Gastroesophageal sphincter (tissue), 4 donors: ENCODE data around the gene ZNF296. TPM values are rescaled to one million over a fixed set of nuclear protein-coding genes. Genes with fewer than 3 reads are reported as not detected.
A peak's percentile ranks its signal among the peaks of the same experiment; 100 is the strongest.

Experiments used
- ATAC-seq: fragments of 150-250 bp; one replicate; pipeline ENCODE4 v1.9.1; 2016; ENCODE audit warnings: mild to moderate bottlenecking, moderate library complexity
- H3K27ac ChIP-seq, 4 donors: fragments of 200-600 bp; sonication (generic) in 3 of 4; 1 replicate in 3 of 4; 2 replicates in 1 of 4; pipeline ENCODE4 v1.5.1; 2016 to 2019
- H3K27me3 ChIP-seq: fragments of 200-600 bp; sonication (generic); one replicate; pipeline ENCODE4 v1.5.1; 2019
- H3K36me3 ChIP-seq, 2 donors: fragments of 200-600 bp; sonication (generic); one replicate each; pipeline ENCODE4 v1.5.1; 2019; ENCODE audit warnings: control low read depth in 1 of 2
- H3K4me1 ChIP-seq, 3 donors: fragments of 200-600 bp; sonication (generic); 1 replicate in 2 of 3; 2 replicates in 1 of 3; pipeline ENCODE4 v1.5.1; 2016 to 2019; ENCODE audit warnings: control low read depth in 2 of 3
- H3K4me3 ChIP-seq, 2 donors: fragments of 200-600 bp; sonication (generic); one replicate each; pipeline ENCODE4 v1.5.1; 2019; ENCODE audit warnings: mild to moderate bottlenecking in 1 of 2, moderate library complexity in 1 of 2
- H3K9me3 ChIP-seq, 3 donors: fragments of 200-600 bp; sonication (generic); one replicate each; pipeline ENCODE4 v1.5.1; 2017 to 2019; ENCODE audit warnings: control low read depth in 2 of 3
- CTCF ChIP-seq, 4 experiments: fragments of 200-600 bp in 2 of 4; fragments of 450-650 bp in 2 of 4; sonication (generic) in 1 of 4; IDR thresholded peaks; one replicate each; pipeline ENCODE4 v1.5.1; 2017 to 2019; ENCODE audit warnings: antibody characterized with exemption in 4 of 4, mild to moderate bottlenecking in 2 of 4, moderate library complexity in 2 of 4
- EP300 ChIP-seq: sonication (generic); formaldehyde crosslinking; IDR thresholded peaks from one replicate; pipeline ENCODE4 v1.6.1; 2017; ENCODE audit warnings: antibody characterized with exemption, mild to moderate bottlenecking
- POLR2A ChIP-seq, 2 donors: fragments of 450-650 bp; IDR thresholded peaks; one replicate each; pipeline ENCODE4 v1.6.1; 2017; ENCODE audit warnings: antibody characterized with exemption in 2 of 2, mild to moderate bottlenecking in 2 of 2, moderate library complexity in 1 of 2
- POLR2AphosphoS5 ChIP-seq: sonication (generic); formaldehyde crosslinking; IDR thresholded peaks from one replicate; pipeline ENCODE4 v1.6.1; 2017; ENCODE audit warnings: antibody characterized with exemption
- WGBS, 2 donors: methylation state at CpG; one replicate each; pipeline ENCODE4 v1.1.5; 2018; ENCODE audit warnings: low coverage in 1 of 2; 5-methylcytosine and 5-hydroxymethylcytosine counted together
- total RNA-seq, 4 donors: library from RNA; depleted of rRNA; stranded (reverse); fragments of >200 nt; gene quantifications; one replicate each; pipeline ENCODE4 v1.1.0, GENCODE V29; 2016

Gene ZNF296
- total RNA-seq, 4 donors from 2014 or later, result 0.50 TPM; not detected in 3

DNA sequence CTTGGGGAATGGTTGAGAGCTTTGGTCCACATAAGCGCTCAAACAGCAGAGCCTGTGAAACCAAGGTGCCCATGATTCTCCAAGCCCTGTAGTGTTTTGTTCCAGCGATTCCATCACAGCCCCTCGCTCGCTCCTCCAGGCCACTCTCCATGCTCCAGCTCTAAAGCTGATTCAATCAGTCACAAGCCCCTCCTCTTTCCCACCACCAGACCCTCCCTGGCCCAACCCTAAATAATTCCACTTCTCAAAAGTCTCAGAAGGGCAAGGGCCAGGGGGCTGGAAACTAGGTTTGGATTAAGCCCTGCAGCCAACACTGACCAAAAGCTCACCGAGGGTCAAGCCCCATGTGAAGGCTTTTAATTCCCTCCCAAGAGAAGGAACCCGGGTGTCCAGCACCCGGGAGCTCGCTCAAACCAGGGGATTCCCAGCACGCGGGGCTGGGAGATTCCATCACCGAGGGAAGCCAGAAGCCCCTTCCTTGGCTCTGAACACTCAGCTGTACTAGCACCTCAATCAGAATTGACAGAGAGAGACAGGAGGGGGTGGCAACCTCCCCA lies 1.5 kb downstream of the ZNF296 start:
- no peaks in the 10 kb centered on the region for H3K9me3 ChIP-seq
- H3K4me3 ChIP-seq, result peak overlapping the region in 1 of 2 donors; percentile 56
- H3K36me3 ChIP-seq, result peaks cover 0 to 25% of the 10 kb centered on the region in 2 donors
- TF ChIP-seq EP300 (no peak), CTCF (IDR thresholded peaks at IDR 0.05) (no peak), POLR2AphosphoS5 (no peak), POLR2A (IDR thresholded peaks at IDR 0.05) (no peak)
- 100% methylated on average over 1 of the region's 11 CpGs for WGBS, 2 donors
- peaks cover 0 to 42% (median 8%) of the 10 kb centered on the region in 3 donors for H3K4me1 ChIP-seq
- peak overlapping the region in 3 of 4 donors; percentile 24 to 72 (median 69) for H3K27ac ChIP-seq
- ATAC-seq, result no peak
- H3K27me3 ChIP-seq, result no peaks in the 10 kb centered on the region

DNA sequence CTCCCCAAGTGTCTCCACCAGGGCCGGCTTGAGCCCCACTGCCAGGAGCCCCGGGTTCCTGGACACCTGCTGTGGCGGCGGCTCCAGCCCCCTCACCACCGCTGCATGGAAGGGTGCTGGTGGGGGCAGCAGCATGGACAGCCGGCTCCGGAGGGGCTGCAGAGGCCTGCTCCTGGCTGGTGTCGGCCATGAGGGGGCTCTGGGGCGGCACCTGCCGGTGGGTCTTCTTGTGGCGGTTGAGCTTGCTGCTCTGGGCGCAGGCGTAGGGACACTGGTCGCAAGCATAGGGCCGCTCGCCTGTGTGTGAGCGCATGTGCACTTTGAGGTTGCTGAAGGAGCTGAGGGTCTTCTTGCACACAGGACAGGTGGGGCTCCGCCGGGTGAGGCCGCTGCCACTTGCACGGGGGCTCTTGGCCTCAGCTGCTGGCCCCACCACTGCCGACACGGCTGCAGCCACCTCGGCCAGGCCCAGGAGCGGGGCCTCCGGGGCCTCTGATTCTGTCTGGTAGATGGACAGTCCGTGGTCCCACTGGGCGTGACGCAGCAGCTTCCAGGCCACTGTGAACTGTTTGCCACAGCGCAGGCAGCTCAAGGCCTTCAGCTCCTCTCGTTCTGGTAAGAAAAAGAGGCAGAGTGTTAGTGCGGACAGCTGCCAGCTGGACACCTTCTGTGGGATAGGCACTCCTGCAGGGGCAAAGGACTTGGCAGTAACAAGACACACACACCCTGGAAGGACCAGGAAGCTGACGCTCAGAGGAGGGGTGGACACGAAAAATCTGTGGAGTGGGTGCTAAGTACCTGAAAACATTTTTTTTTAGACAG lies 4.1 kb downstream of the ZNF296 start:
- Histone ChIP-seq H3K4me3 (no peak overlapping the region), H3K27ac (no peak overlapping the region), H3K9me3 (no peaks in the 10 kb centered on the region), H3K27me3 (no peaks in the 10 kb centered on the region), H3K36me3 (peaks cover 0 to 52% of the 10 kb centered on the region in 2 donors), H3K4me1 (peaks cover 0 to 27% (median 7%) of the 10 kb centered on the region in 3 donors)
- TF ChIP-seq EP300 (no peak), POLR2A (IDR thresholded peaks at IDR 0.05) (no peak), CTCF (IDR thresholded peaks at IDR 0.05) (no peak), POLR2AphosphoS5 (no peak)
- 49 to 56% methylated on average over 2 to 3 of the region's 34 CpGs for WGBS, 2 donors
- ATAC-seq, result no peak

DNA sequence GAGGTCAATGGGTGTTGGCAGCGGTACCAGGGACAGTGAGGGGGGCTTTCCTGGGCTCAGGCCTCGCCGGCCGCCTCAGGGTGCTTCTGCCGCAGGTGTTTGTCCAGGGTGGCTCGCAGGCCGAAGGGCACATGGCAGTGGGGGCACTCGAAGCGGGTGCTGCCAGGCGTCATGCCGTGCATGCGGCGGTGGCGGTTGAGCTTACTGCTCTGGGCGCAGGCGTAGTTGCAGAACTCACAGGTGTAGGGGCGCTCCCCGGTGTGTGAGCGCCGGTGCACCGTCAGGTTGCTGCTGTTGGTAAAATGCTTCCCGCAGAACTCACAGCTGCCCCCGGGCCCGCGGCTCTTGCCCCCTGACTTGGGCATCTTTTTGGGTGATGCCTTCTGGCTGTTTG lies 4.7 kb downstream of the ZNF296 start:
- Histone ChIP-seq H3K27me3 (no peaks in the 10 kb centered on the region), H3K27ac (no peak overlapping the region), H3K9me3 (no peaks in the 10 kb centered on the region), H3K36me3 (peaks cover 0 to 58% of the 10 kb centered on the region in 2 donors), H3K4me1 (peaks cover 0 to 20% (median 4%) of the 10 kb centered on the region in 3 donors), H3K4me3 (no peak overlapping the region)
- no peak for TF ChIP-seq CTCF (IDR thresholded peaks at IDR 0.05)
- no peak for TF ChIP-seq POLR2AphosphoS5
- no peak for TF ChIP-seq EP300
- no peak for TF ChIP-seq POLR2A (IDR thresholded peaks at IDR 0.05)
- WGBS, 2 donors, result 78% methylated on average over 3 of the region's 25 CpGs; no CpG with 5 or more reads in 1 of the 2 donors
- no peak for ATAC-seq

- H3K36me3 ChIP-seq, result peaks cover 0 to 63% of the 10 kb centered on the region in 2 donors
- H3K27me3 ChIP-seq, result no peaks in the 10 kb centered on the region
- no peaks in the 10 kb centered on the region for H3K9me3 ChIP-seq
- no peak overlapping the region for H3K4me3 ChIP-seq
- no peak for ATAC-seq
- no peak overlapping the region for H3K27ac ChIP-seq
- WGBS, 2 donors, result 17 to 80% methylated on average over 1 of the region's 19 CpGs
- H3K4me1 ChIP-seq, result peaks cover 0 to 15% (median 2%) of the 10 kb centered on the region in 3 donors
- TF ChIP-seq POLR2A (IDR thresholded peaks at IDR 0.05), result no peak
- no peak for TF ChIP-seq CTCF (IDR thresholded peaks at IDR 0.05)
- TF ChIP-seq POLR2AphosphoS5, result no peak
- TF ChIP-seq EP300, result no peak
These were observed 5.3 kb downstream of the ZNF296 start for GRCh38 chr19:45070861-45071544.
